SK-MEL-5 (cell line): ENCODE measurements around the gene ATP5F1E. TPM values are rescaled to one million over a fixed set of nuclear protein-coding genes. Genes with fewer than 3 reads are reported as not detected.

Experiments used
- DNase-seq: peaks from one replicate; pipeline ENCODE4 v3.0.0-alpha.2; 2016; ENCODE audit warnings: low read depth, low spot score
- in situ Hi-C: cut with HindIII; loops from 2 replicates; pipeline ENCODE4 v1.10.0; 2016; ENCODE audit warnings: low sequenced_read_pairs, high pct_unique_total_duplicates, low pct_unique_long_range_greater_than_20kb
- total RNA-seq: library from RNA; depleted of rRNA; stranded (reverse); fragments of >200 nt; shearing (Covaris generic); gene quantifications from 2 replicates; pipeline ENCODE4 v1.2.3, GENCODE V29; 2014

ATP5F1E gene
- total RNA-seq, 1 experiment from 2014 or later: 96.6 TPM

GRCh38 chr20:59027741-59028320 is 4.3 kb downstream of the ATP5F1E start:
- DNase-seq: no peak
- in situ Hi-C loops: no loop called here

GRCh38 chr20:59026904-59027740 is 5.0 kb downstream of the ATP5F1E start:
- in situ Hi-C loops: no loop called here

GRCh38 chr20:59025511-59025910 is 6.6 kb downstream of the ATP5F1E start:
- DNase-seq: no peak
- in situ Hi-C loops: no loop called here

More at GRCh38 chr20:59026904-59027740, 5.0 kb downstream of the ATP5F1E start:
- no peak for DNase-seq

- in situ Hi-C loops: no loop called here
- no peak for DNase-seq
These were observed 7.0 kb downstream of the ATP5F1E start for GRCh38 chr20:59025086-59025485.

- no peak for DNase-seq
- in situ Hi-C loops: no loop called here
These were observed 8.0 kb downstream of the ATP5F1E start for GRCh38 chr20:59024111-59024530.

- DNase-seq: no peak
- in situ Hi-C loops: no loop called here
These were observed 8.5 kb downstream of the ATP5F1E start for GRCh38 chr20:59023616-59024015.

GRCh38 chr20:59022754-59023153 is 9.4 kb downstream of the ATP5F1E start:
- DNase-seq: no peak
- in situ Hi-C loops: no loop called here

GRCh38 chr20:59020938-59021551 is 11.1 kb downstream of the ATP5F1E start:
- in situ Hi-C loops: no loop called here
- peak; percentile 77 for DNase-seq

- in situ Hi-C loops: no loop called here
- DNase-seq: no peak
These were observed 12.9 kb downstream of the ATP5F1E start, which contains the start of gene TUBB1 for GRCh38 chr20:59019217-59019616. Gene TUBB1, plus strand, starts transcription at chr20:59019429. Its CDS starts 94 bp downstream, at chr20:59019523.

- in situ Hi-C loops: no loop called here
- no peak for DNase-seq
These were observed 13.3 kb downstream of the ATP5F1E start for GRCh38 chr20:59018817-59019216.

GRCh38 chr20:59017493-59018231 is 14.5 kb downstream of the ATP5F1E start:
- DNase-seq: no peak
- in situ Hi-C loops: no loop called here

GRCh38 chr20:59016795-59017492 is 15.2 kb downstream of the ATP5F1E start:
- DNase-seq: no peak
- in situ Hi-C loops: no loop called here

- no peak for DNase-seq
- in situ Hi-C loops: no loop called here
These were observed 16.1 kb downstream of the ATP5F1E start for GRCh38 chr20:59015812-59016711.

- in situ Hi-C loops: no loop called here
- no peak for DNase-seq
These were observed 16.7 kb downstream of the ATP5F1E start for GRCh38 chr20:59015411-59015810.

- in situ Hi-C loops: no loop called here
- DNase-seq: no peak
These were observed 17.3 kb downstream of the ATP5F1E start for GRCh38 chr20:59014680-59015389.
